ENCODE measurements around the gene SMARCAD1. TPM values are rescaled to one million over a fixed set of nuclear protein-coding genes. Genes with fewer than 3 reads are reported as not detected.

The SMARCAD1 gene
- polyA plus RNA-seq, 1 of the 3 experiments (the other 2 are of a cell fraction), result 10.7 TPM

DNA sequence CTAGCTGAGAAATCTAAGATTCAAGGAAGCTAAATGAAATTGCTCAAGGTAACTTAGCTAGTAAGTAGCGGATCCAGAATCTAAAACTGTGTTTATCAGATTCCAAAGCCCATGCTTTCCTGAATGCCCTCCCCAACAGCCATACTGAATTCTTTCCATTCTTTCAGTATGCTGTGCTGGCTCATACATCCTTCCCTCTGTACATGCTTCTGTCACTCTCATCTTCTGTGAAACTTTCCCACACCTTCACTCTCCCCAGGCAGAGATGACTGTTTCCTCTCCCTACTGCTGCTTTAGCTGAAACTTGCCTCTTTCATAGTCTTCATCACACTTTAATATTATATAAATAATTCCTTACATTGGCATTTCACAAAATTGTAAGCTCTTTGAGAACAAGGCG is 39.3 kb upstream of the SMARCAD1 start:
- WGBS (ENCODE audit: low lambda C conversion rate), result 69% methylated on average over 2 of the region's 2 CpGs
- CTCF ChIA-PET, result interaction anchor here (0.6 to 1.3 kb wide), 3 partner anchors 18 to 88 kb away, joined by 3 read pairs; no protein-coding TSS in a partner anchor

More for the DNA sequence above, 39.3 kb upstream of the SMARCAD1 start:
- H3K9ac ChIP-seq, result no peak overlapping the region
- no peak overlapping the region for H3K4me2 ChIP-seq
- POLR2A ChIA-PET, result no interaction called here
- H2AFZ ChIP-seq (ENCODE audit: low read depth), result no peak overlapping the region
- H3K9me3 ChIP-seq, result no peaks in the 10 kb centered on the region
- no peak overlapping the region for H3K27ac ChIP-seq (ENCODE audit: low read depth in 2 of 2, low read length in 1 of 2)
- no peaks in the 10 kb centered on the region for H4K20me1 ChIP-seq (ENCODE audit: insufficient read depth)
- TF ChIP-seq, protein P1, sequence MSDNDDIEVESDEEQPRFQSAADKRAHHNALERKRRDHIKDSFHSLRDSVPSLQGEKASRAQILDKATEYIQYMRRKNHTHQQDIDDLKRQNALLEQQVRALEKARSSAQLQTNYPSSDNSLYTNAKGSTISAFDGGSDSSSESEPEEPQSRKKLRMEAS (IDR thresholded peaks at IDR 0.05; ENCODE audit: low read depth), result no peak
- TF ChIP-seq, protein P2, sequence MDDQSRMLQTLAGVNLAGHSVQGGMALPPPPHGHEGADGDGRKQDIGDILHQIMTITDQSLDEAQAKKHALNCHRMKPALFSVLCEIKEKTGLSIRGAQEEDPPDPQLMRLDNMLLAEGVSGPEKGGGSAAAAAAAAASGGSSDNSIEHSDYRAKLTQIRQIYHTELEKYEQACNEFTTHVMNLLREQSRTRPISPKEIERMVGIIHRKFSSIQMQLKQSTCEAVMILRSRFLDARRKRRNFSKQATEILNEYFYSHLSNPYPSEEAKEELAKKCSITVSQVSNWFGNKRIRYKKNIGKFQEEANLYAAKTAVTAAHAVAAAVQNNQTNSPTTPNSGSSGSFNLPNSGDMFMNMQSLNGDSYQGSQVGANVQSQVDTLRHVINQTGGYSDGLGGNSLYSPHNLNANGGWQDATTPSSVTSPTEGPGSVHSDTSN (IDR thresholded peaks at IDR 0.05), result no peak
- TF ChIP-seq REST (IDR thresholded peaks at IDR 0.05; ENCODE audit: low read depth, low read length), result no peak
- no peak for TF ChIP-seq POLR2AphosphoS5 (IDR thresholded peaks at IDR 0.05; ENCODE audit: low read depth, low read length)
- TF ChIP-seq EZH2phosphoT487 (IDR thresholded peaks at IDR 0.05; ENCODE audit: borderline replicate concordance, low read depth), result no peak
- TF ChIP-seq TEAD4 (IDR thresholded peaks at IDR 0.05; ENCODE audit: borderline replicate concordance, insufficient read depth), result no peak
- no peak for TF ChIP-seq FOXJ3 (CRISPR knock-in tag; IDR thresholded peaks at IDR 0.05)
- no peak for TF ChIP-seq TCF12 (IDR thresholded peaks at IDR 0.05)
- TF ChIP-seq ELF1 (IDR thresholded peaks at IDR 0.05), result no peak
- no peak for TF ChIP-seq MXI1 (IDR thresholded peaks at IDR 0.05; ENCODE audit: low read depth, low read length)
- no peak for TF ChIP-seq FOSL2 (IDR thresholded peaks at IDR 0.05; ENCODE audit: borderline replicate concordance, low read depth)
- TF ChIP-seq GATA2 (CRISPR knock-in tag; IDR thresholded peaks at IDR 0.05), result no peak
- no peak for TF ChIP-seq MEF2A (IDR thresholded peaks at IDR 0.05; ENCODE audit: borderline replicate concordance, low read depth)
- TF ChIP-seq SIN3A (IDR thresholded peaks at IDR 0.05; ENCODE audit: borderline replicate concordance, low read depth, low read length), result no peak
- TF ChIP-seq RXRA (IDR thresholded peaks at IDR 0.05; ENCODE audit: borderline replicate concordance, low read depth), result no peak
- no peak for TF ChIP-seq TAF1 (IDR thresholded peaks at IDR 0.05; ENCODE audit: borderline replicate concordance, low read depth, low read length)
- no peaks in the 10 kb centered on the region for H3K27me3 ChIP-seq (ENCODE audit: insufficient read depth)
- no peaks in the 10 kb centered on the region for H3K79me2 ChIP-seq (ENCODE audit: insufficient read depth)
- H3K9me2 ChIP-seq, result no peaks in the 10 kb centered on the region
- H3K36me3 ChIP-seq (replicated peaks in 1 of 2; ENCODE audit: control insufficient read depth in 1 of 2, insufficient read depth in 2 of 2, low read length in 1 of 2), result no peaks in the 10 kb centered on the region
- H3K4me3 ChIP-seq (ENCODE audit: low read depth in 2 of 2, low read length in 1 of 2), result no peak overlapping the region
- H3K4me1 ChIP-seq (ENCODE audit: control insufficient read depth in 1 of 2, insufficient read depth in 2 of 2, low read depth in 1 of 2, low read length in 1 of 2), result no peaks in the 10 kb centered on the region
- H3F3A ChIP-seq (replicated peaks; ENCODE audit: insufficient read depth), result no peaks in the 10 kb centered on the region
- DNase-seq, result no peak
